ENCODE data around the gene PNLIPRP1.

The PNLIPRP1 gene

GRCh38 chr10:116654816-116655215 lies 64.1 kb downstream of the PNLIPRP1 start:
- peak; percentile 20 for DNase-seq (ENCODE audit: low read depth, low spot score)
- no CpG with 5 or more reads among the region's 4 CpGs for WGBS (ENCODE audit: insufficient coverage, insufficient read length)
- H3K27me3 ChIP-seq (ENCODE audit: control insufficient read depth, insufficient read depth, low read length), result no peaks in the 10 kb centered on the region
- H3K27ac ChIP-seq (ENCODE audit: low read length), result no peak overlapping the region
- no peaks in the 10 kb centered on the region for H3K9me3 ChIP-seq (ENCODE audit: control insufficient read depth, insufficient read depth, low read length)
- no peaks in the 10 kb centered on the region for H3K36me3 ChIP-seq (ENCODE audit: control insufficient read depth, insufficient read depth, low read length)
- H3K4me1 ChIP-seq (ENCODE audit: control insufficient read depth, insufficient read depth, low read length), result no peaks in the 10 kb centered on the region
- no peak overlapping the region for H3K4me3 ChIP-seq (ENCODE audit: low read length)

GRCh38 chr10:116655568-116655967 lies 64.8 kb downstream of the PNLIPRP1 start:
- Histone ChIP-seq H3K27ac (ENCODE audit: low read length) (no peak overlapping the region), H3K36me3 (ENCODE audit: control insufficient read depth, insufficient read depth, low read length) (no peaks in the 10 kb centered on the region), H3K9me3 (ENCODE audit: control insufficient read depth, insufficient read depth, low read length) (no peaks in the 10 kb centered on the region), H3K27me3 (ENCODE audit: control insufficient read depth, insufficient read depth, low read length) (no peaks in the 10 kb centered on the region), H3K4me3 (ENCODE audit: low read length) (no peak overlapping the region), H3K4me1 (ENCODE audit: control insufficient read depth, insufficient read depth, low read length) (no peaks in the 10 kb centered on the region)
- WGBS (ENCODE audit: insufficient coverage, insufficient read length), result no CpG with 5 or more reads among the region's 2 CpGs
- no peak for DNase-seq (ENCODE audit: low read depth, low spot score)

- no peak for DNase-seq (ENCODE audit: low read depth, low spot score)
- H3K9me3 ChIP-seq (ENCODE audit: control insufficient read depth, insufficient read depth, low read length), result no peaks in the 10 kb centered on the region
- H3K4me3 ChIP-seq (ENCODE audit: low read length), result no peak overlapping the region
- H3K27ac ChIP-seq (ENCODE audit: low read length), result no peak overlapping the region
- no CpG with 5 or more reads among the region's 4 CpGs for WGBS (ENCODE audit: insufficient coverage, insufficient read length)
- no peaks in the 10 kb centered on the region for H3K36me3 ChIP-seq (ENCODE audit: control insufficient read depth, insufficient read depth, low read length)
- no peaks in the 10 kb centered on the region for H3K4me1 ChIP-seq (ENCODE audit: control insufficient read depth, insufficient read depth, low read length)
- no peaks in the 10 kb centered on the region for H3K27me3 ChIP-seq (ENCODE audit: control insufficient read depth, insufficient read depth, low read length)
Observed at GRCh38 chr10:116656044-116656443, 65.3 kb downstream of the PNLIPRP1 start.

- Histone ChIP-seq H3K4me3 (ENCODE audit: low read length) (no peak overlapping the region), H3K4me1 (ENCODE audit: control insufficient read depth, insufficient read depth, low read length) (no peaks in the 10 kb centered on the region), H3K27me3 (ENCODE audit: control insufficient read depth, insufficient read depth, low read length) (no peaks in the 10 kb centered on the region), H3K9me3 (ENCODE audit: control insufficient read depth, insufficient read depth, low read length) (no peaks in the 10 kb centered on the region), H3K27ac (ENCODE audit: low read length) (no peak overlapping the region), H3K36me3 (ENCODE audit: control insufficient read depth, insufficient read depth, low read length) (peaks cover 2% of the 10 kb centered on the region; the same call in 1 of the 2 replicates)
- WGBS (ENCODE audit: insufficient coverage, insufficient read length), result no CpG with 5 or more reads among the region's 5 CpGs
- no peak for DNase-seq (ENCODE audit: low read depth, low spot score)
Observed at GRCh38 chr10:116657863-116658551, 67.2 kb downstream of the PNLIPRP1 start.
